Left kidney (tissue), 8 donors: ENCODE results near the gene LYPD1. TPM values are rescaled to one million over a fixed set of nuclear protein-coding genes. Genes with fewer than 3 reads are reported as not detected.
A peak's percentile ranks its signal among the peaks of the same experiment; 100 is the strongest.
"Not testable (repeated sequence)": the region's sequence is repeated elsewhere in the genome, so short reads cannot be mapped to it uniquely, and the experiment has no call there.

Experiments used
- DNase-seq: peaks from one replicate; pipeline ENCODE4 v3.0.0-alpha.2; 2013
- long read RNA-seq, 8 donors: transcript quantifications; one replicate each; lab custom pipeline, GENCODE V29; 2026
- polyA plus RNA-seq: library from polyadenylated mRNA; unstranded; fragments of 120-200 nt; gene quantifications from one replicate; pipeline ENCODE4 v1.2.1, GENCODE V29; 2013; ENCODE audit not compliant: insufficient read length

The LYPD1 gene, protein sequence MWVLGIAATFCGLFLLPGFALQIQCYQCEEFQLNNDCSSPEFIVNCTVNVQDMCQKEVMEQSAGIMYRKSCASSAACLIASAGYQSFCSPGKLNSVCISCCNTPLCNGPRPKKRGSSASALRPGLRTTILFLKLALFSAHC
- polyA plus RNA-seq: 94.3 TPM
- long read RNA-seq, donor 1, transcript LYPD1-202 (3 exons, 1,891 nt): major isoform, 45 of 59 reads
- long read RNA-seq, donor 1, partial matches to known transcripts: 6 of 59 reads
- long read RNA-seq, donor 1, other reads (novel, unspliced or antisense): 5 of 59 reads
- long read RNA-seq, donor 2, transcript LYPD1-202 (3 exons, 1,891 nt): major isoform, 40 of 46 reads
- long read RNA-seq, donor 2, partial matches to known transcripts: 6 of 46 reads
- long read RNA-seq, donor 2, other reads (novel, unspliced or antisense): 0 of 46 reads
- long read RNA-seq, donor 3, transcript LYPD1-202 (3 exons, 1,891 nt): major isoform, 26 of 26 reads
- long read RNA-seq, donor 3, partial matches to known transcripts: 0 of 26 reads
- long read RNA-seq, donor 3, other reads (novel, unspliced or antisense): 0 of 26 reads
- long read RNA-seq, donor 4, partial matches to known transcripts: 0 of 3 reads
- long read RNA-seq, donor 4, other reads (novel, unspliced or antisense): 0 of 3 reads
- long read RNA-seq, donor 5, transcript LYPD1-202 (3 exons, 1,891 nt): major isoform, 59 of 61 reads
- long read RNA-seq, donor 5, partial matches to known transcripts: 0 of 61 reads
- long read RNA-seq, donor 5, other reads (novel, unspliced or antisense): 0 of 61 reads
- long read RNA-seq, donor 6, transcript LYPD1-202 (3 exons, 1,891 nt): major isoform, 69 of 88 reads
- long read RNA-seq, donor 6, partial matches to known transcripts: 9 of 88 reads
- long read RNA-seq, donor 6, other reads (novel, unspliced or antisense): 6 of 88 reads
- long read RNA-seq, donor 7, transcript LYPD1-202 (3 exons, 1,891 nt): major isoform, 65 of 87 reads
- long read RNA-seq, donor 7, partial matches to known transcripts: 20 of 87 reads
- long read RNA-seq, donor 7, other reads (novel, unspliced or antisense): 0 of 87 reads
- long read RNA-seq, donor 8, transcript LYPD1-202 (3 exons, 1,891 nt): major isoform, 25 of 25 reads
- long read RNA-seq, donor 8, partial matches to known transcripts: 0 of 25 reads
- long read RNA-seq, donor 8, other reads (novel, unspliced or antisense): 0 of 25 reads

DNA sequence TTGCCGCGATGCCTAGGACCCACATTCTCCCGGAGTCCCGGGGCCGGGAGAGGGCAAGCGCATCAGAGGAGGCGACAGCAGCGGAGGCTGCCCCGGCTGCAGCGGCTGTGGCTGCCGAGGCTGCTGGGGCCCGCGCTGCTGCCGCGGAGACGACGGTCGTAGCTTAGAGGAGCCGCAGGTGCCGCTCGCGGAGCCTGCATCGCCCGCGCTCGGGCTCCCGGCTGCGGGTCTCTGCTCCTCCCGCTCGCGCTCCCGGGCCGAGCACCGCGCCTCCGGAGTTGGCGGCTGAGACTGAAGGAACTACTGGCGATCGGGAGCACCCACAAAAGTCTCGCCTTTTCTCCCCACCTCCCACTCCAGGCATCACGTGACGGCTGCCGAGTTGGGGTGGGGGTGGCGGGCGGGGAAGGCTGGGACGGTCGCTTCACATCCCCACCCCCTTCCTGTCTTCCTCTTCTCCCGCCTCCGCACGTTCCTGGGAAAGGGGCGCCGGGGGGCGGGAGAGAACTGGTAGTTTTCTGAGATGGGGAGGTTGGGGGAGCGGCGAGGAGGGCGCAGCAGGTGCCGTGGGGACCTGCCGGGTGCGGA, at the start of gene LYPD1:
TSS of gene LYPD1 (minus strand) at position 298 of the 588 bp plus-strand sequence. CDS start at position 25, 273 bp downstream.
- DNase-seq: peak; percentile 55

DNA sequence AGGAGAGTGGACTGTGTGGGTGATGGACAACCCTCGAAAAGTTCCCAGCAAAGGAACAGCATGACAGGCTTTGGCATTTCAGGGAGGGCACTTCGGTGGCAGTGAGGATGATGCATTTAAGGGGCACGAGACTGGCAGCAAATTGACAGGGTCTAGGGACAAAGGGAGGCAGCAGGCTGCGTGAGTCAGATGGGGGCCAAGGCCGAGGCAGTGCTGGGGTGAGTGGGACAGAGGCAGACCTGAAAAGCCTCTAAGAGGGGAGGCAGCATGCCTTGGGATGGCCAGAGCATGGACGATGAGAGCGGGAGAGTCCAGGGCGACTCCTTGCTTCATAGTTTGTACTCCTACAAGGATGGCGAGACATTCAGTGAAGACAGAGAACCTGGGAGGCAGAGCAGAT, 49.5 kb upstream of the LYPD1 start:
- no peak for DNase-seq

DNA sequence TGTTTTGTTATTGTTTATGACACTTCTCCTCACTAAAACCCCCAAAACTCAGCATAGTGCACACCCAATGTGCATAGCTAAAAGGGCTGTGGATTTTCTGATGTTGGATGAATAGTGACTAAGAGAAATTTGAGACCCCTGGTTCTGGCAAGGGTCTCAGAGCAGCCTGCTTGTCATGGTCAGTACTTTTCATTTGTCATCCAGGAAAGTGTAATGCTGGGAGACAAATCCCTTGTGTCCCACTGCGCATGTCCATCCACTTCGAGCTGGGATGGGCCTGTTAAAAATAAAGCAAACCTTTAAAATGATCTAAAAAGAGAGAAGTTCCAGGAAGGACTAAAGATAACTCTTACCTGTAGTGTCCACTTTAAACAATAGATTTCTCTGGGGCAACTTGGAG, 46.9 kb upstream of the LYPD1 start:
- DNase-seq: no peak

- DNase-seq: no peak
These were observed 45.7 kb upstream of the LYPD1 start for GRCh38 chr2:132715386-132716351.

GRCh38 chr2:132703396-132703795, 33.4 kb upstream of the LYPD1 start:
- DNase-seq: no peak

DNA sequence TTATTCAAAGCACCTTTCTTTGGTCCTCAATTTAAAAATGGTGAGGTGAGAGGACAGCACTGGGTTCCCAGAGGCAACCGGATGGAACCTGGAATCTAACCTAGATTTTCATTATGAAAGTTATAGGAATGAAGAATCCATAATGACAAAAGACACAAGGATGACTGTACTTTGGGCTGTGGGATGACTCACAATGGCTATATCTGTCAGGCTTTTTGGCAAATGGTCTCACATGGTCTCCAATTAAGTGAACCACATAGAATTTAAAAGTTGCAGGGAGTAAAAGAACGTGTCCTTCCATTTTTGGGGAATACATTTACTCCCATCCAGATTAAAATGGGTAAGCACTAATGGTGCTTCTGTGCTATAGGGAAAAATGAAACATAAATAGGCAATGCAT, 31.8 kb upstream of the LYPD1 start:
- no peak for DNase-seq

GRCh38 chr2:132699802-132700201, 29.8 kb upstream of the LYPD1 start:
- not testable (repeated sequence) for DNase-seq

- DNase-seq: not testable (repeated sequence)
These were observed 28.3 kb upstream of the LYPD1 start for GRCh38 chr2:132698347-132698746.

GRCh38 chr2:132697556-132698205, 27.7 kb upstream of the LYPD1 start:
- no peak for DNase-seq

DNA sequence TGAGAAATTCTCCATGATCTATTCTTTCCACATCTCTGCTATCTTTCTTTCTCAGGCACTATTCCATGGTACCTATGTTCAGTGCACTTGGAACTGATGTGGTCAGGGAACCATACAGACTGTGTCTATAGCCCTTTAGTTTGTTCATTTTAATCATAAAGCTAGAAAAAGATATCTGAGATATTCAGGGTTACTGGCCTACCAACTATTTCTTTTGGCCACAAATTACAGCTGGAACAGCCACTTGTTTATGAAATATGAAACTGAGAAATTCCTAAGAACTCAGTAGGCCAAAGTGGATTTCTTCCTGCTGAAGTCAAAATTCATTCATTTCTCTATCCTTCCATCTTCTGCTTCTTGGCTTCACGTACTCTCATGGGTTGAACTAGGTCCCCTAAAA, 22.8 kb upstream of the LYPD1 start:
- DNase-seq: no peak

DNA sequence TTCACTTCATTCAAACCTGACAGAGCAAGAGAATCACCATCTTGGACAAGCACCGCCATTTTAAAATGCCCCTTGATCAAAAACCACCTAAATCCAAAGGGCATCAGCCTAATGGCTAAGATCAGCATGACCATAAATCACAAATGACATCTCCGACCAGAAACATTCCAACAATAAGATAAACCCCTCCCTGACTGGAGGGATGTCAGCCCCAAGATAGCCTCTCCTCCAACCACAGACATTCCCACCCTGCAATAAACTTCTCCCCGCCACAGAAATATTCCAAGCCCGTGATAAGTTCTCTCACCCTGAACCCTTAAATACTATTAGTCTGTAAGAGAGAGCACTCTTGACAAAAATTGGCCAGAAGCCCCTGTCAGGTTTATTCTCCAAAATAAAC, 21.6 kb upstream of the LYPD1 start:
- no peak for DNase-seq

DNA sequence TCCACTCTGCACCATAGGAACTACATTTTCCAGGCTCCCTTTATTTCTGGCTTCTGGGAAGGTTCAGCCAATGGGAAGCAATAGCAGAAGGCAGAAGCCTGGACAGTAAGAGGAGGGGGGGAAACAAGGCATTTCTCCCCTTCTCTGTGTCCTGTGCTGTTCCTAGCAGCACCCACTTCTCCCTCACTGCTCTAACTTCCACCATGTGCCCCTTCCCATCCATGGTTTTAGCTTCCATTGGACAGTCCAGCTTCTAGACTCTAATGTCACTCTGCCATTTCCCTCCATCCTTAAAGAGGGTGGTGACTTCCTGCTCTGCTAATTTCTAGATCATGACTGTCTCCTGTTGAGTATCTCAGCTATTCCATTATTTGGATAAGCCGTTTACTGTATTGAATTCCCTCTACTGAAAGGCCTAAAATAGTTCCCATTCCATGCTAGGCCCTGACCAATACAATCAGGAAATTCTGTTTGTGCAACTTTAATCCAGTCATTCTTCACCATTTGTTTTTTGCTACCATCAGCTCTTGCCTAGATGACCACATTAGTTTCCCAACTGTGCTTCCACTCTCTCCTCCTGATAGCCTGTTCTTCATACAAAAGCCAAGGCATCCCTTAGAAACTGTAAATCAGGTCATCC, 20.8 kb upstream of the LYPD1 start:
- DNase-seq: no peak

DNA sequence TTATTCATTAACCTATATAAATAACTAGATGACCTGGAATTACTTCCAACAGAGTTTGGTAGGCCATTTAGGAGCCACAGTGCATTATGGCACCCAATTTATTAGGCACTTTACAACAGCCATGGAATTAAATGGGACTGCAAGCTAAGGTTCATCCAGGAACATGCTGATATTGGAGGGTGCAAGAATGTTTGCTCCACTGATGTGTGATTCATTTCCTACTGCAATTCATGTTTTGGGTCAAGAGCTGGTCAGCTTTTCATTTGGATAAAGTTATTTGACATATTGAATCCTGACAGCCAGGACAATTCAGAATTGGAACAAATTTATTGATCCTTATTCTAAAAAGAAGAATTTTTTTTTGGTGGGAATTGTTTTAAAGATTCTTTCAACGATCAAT, 11.8 kb upstream of the LYPD1 start:
- no peak for DNase-seq

DNA sequence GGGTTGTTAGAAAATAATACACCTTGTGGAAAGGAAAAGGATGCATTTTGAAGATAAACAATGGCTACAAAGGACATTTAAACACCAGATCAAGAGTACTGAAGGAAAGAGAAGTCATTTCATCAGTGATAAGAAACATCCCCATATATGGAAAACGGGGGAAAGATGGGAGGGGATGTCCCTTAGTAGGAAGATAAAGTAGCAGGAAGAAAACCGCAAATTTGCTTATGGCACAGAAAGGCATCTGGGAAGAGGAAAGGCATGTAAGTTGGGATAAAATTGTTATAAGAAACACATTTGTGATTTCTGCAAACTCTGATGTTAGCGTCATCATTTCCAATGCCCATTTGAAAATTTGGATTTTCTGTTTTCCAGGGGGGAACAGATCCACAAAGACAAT, 10.5 kb upstream of the LYPD1 start:
- no peak for DNase-seq

DNA sequence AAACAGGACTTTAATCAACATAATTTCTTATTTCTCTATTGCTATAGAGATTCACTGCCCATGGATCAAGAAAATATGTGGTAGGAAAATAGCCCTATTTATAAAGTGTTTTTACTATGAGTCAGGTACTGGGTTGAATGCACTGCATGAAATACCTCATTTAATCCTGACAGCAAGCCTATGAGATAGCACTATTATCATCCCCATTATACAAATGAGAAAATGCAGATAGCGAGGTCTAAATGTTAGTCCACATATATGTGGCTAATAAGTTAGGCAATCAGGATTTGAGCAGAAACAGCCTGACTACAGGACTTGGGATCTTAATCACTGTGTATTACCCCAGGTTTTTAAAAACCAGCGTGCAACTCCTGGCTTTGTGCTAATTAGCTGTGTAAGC, 8.5 kb upstream of the LYPD1 start:
- no peak for DNase-seq

- no peak for DNase-seq
These were observed 7.7 kb upstream of the LYPD1 start for GRCh38 chr2:132677661-132678060.

DNA sequence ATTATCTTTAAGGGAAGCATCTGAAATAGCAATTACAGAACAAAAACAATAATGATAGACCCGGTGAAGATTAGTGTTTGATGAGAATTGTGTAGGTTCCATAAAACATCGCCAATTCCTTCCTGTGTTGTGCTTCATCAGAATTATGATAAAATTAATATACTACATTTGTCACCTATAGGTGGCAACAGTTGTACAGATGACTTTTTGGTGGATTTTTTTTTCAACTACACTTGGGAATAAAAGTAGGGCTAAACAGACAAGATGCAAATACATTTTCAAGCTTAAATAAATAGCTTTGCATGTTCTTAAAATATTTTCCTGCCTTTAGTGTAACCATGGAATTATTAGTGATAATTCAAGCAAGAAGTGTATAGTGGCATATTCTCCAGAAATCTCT, 7.0 kb upstream of the LYPD1 start:
- DNase-seq: no peak

GRCh38 chr2:132671151-132671835, 1.3 kb upstream of the LYPD1 start:
- DNase-seq: no peak

DNA sequence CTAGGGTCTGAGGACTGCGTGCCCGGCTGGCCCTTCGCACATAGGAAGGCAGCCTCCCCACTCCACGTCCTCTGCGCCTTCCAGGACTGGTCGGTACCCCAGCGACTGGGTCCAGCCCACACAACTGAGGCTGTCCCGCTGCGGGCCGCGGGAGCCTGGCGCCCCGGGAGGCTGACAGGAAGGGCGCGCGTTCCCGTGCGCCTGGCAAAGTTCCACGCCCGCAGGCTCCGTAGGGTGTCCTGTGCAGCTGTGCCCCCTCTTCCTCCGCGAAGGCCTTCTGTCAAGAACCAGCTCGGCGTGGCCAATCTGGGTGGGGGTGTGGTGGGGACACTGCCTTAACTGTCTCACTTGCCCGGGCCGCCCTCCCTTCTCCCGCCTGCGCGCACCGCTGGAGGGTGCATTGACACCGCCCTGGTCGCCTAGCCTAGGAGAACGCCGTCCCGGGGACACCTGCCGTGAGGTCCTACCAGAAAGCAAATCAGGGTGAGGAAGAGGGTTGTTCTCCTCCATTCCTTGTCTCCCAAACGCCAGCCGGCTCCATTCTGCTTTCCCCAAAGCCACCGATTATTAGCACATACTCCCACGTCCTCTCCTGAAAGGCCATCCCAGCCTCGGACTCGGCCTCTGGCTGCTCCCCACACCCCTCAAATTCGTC, 618 bp upstream of the LYPD1 start:
- no peak for DNase-seq
